Measurements from ENCODE around the gene BRD7. TPM values are rescaled to one million over a fixed set of nuclear protein-coding genes. Genes with fewer than 3 reads are reported as not detected.

The BRD7 gene
- total RNA-seq, 6 experiments from 2014 or later: 16.9 to 24.1 (median 20.2) TPM

- no peaks in the 10 kb centered on the region for H3K4me1 ChIP-seq
- intact Hi-C loops (cut with DNase I): no loop called here
- H3K36me3 ChIP-seq: no peaks in the 10 kb centered on the region
- no peak overlapping the region for H3K27ac ChIP-seq
- WGBS (ENCODE audit: insufficient coverage, low coverage, low lambda C conversion rate, missing lambda C conversion rate): 83% methylated on average over 4 of the region's 5 CpGs
- no peaks in the 10 kb centered on the region for H3K9me3 ChIP-seq
- DNase-seq: no peak
- H3K4me3 ChIP-seq: no peak overlapping the region
- ATAC-seq: no peak
- TF ChIP-seq POLR2A (IDR thresholded peaks at IDR 0.05) (no peak), CTCF (IDR thresholded peaks at IDR 0.05) (no peak)
- H3K27me3 ChIP-seq: no peaks in the 10 kb centered on the region
Measured at GRCh38 chr16:50401355-50401754, 32.6 kb upstream of the BRD7 start.

- no peak overlapping the region for H3K27ac ChIP-seq
- no peak overlapping the region for H3K4me3 ChIP-seq
- WGBS (ENCODE audit: insufficient coverage, low coverage, low lambda C conversion rate, missing lambda C conversion rate): 74% methylated on average over 6 of the region's 6 CpGs
- intact Hi-C loops (cut with DNase I): no loop called here
- H3K4me1 ChIP-seq: no peaks in the 10 kb centered on the region
- no peaks in the 10 kb centered on the region for H3K36me3 ChIP-seq
- no peaks in the 10 kb centered on the region for H3K9me3 ChIP-seq
- no peak for DNase-seq
- TF ChIP-seq CTCF (IDR thresholded peaks at IDR 0.05): no peak
- TF ChIP-seq POLR2A (IDR thresholded peaks at IDR 0.05): no peak
- no peak for ATAC-seq
- H3K27me3 ChIP-seq: no peaks in the 10 kb centered on the region
Measured at GRCh38 chr16:50400967-50401348, 32.2 kb upstream of the BRD7 start.

GRCh38 chr16:50400312-50400966, 31.7 kb upstream of the BRD7 start:
- Histone ChIP-seq H3K27me3 (no peaks in the 10 kb centered on the region), H3K27ac (no peak overlapping the region)

GRCh38 chr16:50399411-50399810, 30.6 kb upstream of the BRD7 start:
- intact Hi-C loops (cut with DNase I): no loop called here
- H3K27me3 ChIP-seq: no peaks in the 10 kb centered on the region
- TF ChIP-seq CTCF (IDR thresholded peaks at IDR 0.05) (no peak), POLR2A (IDR thresholded peaks at IDR 0.05) (no peak)
- DNase-seq (no peak), ATAC-seq (no peak)
- H3K27ac ChIP-seq: no peak overlapping the region
- H3K4me3 ChIP-seq: no peak overlapping the region
- H3K4me1 ChIP-seq: no peaks in the 10 kb centered on the region
- 79% methylated on average over 3 of the region's 3 CpGs for WGBS (ENCODE audit: insufficient coverage, low coverage, low lambda C conversion rate, missing lambda C conversion rate)
- no peaks in the 10 kb centered on the region for H3K9me3 ChIP-seq
- no peaks in the 10 kb centered on the region for H3K36me3 ChIP-seq

More at GRCh38 chr16:50400312-50400966, 31.7 kb upstream of the BRD7 start:
- ATAC-seq: no peak
- Histone ChIP-seq H3K36me3 (no peaks in the 10 kb centered on the region), H3K4me1 (no peaks in the 10 kb centered on the region), H3K4me3 (no peak overlapping the region), H3K9me3 (no peaks in the 10 kb centered on the region)
- TF ChIP-seq POLR2A (IDR thresholded peaks at IDR 0.05) (no peak), CTCF (IDR thresholded peaks at IDR 0.05) (no peak)
- intact Hi-C loops (cut with DNase I): no loop called here
- DNase-seq: no peak
- WGBS (ENCODE audit: insufficient coverage, low coverage, low lambda C conversion rate, missing lambda C conversion rate): 80% methylated on average over 4 of the region's 8 CpGs

Data from right lobe of liver (tissue), 6 donors.